A549 (cell line): Measurements from ENCODE around the gene TRIM38. TPM values are rescaled to one million over a fixed set of nuclear protein-coding genes. Genes with fewer than 3 reads are reported as not detected.

Experiments used
- ATAC-seq, 2 experiments: fragments of 200-7000 bp in 1 of 2; fragments of >200 bp in 1 of 2; cut with Nextera tagmentation in 1 of 2; cut with Tn5 transposase in 1 of 2; 3 replicates each; pipeline versions ENCODE4 v1.8.0 to v1.9.1; 2018 to 2020; ENCODE audit warnings: mild to moderate bottlenecking in 1 of 2, moderate library complexity in 1 of 2
- CTCF ChIA-PET: fragments of 300-600 bp; sonication (Branson Sonifier 250); formaldehyde crosslinking; extraction: SDS; loops from one replicate; lab custom pipeline; 2021; ENCODE audit warnings: antibody characterized with exemption, inconsistent platforms; lab: Yijun Ruan, JAX
- POLR2A ChIA-PET: fragments of 350-600 bp; formaldehyde crosslinking; extraction: SDS; loops from one replicate; lab custom pipeline; 2021; ENCODE audit warnings: antibody characterized with exemption, inconsistent platforms; lab: Yijun Ruan, JAX
- DNase-seq, 2 experiments: peaks; one replicate each; pipeline versions ENCODE4 v3.0.0 to v3.0.0-alpha.2; 2011 to 2016; ENCODE audit warnings: low read depth in 1 of 2, low spot score in 1 of 2
- FAIRE-seq: peaks from 2 replicates; lab custom pipeline; 2011; peaks lifted over from hg19 to GRCh38; lab: Jason Lieb, UNC
- H3K27ac ChIP-seq, 2 experiments: fragments of >200 bp; sonication (Bioruptor Twin); formaldehyde crosslinking; 3 replicates each; pipeline ENCODE4 v1.5.1; 2016 to 2017
- H3K4me1 ChIP-seq: fragments of >200 bp; sonication (Bioruptor Twin); formaldehyde crosslinking; 3 replicates; pipeline ENCODE4 v1.6.1; 2016
- H3K4me2 ChIP-seq: fragments of >200 bp; sonication (Bioruptor Twin); formaldehyde crosslinking; 3 replicates; pipeline ENCODE4 v1.6.1; 2016
- H3K4me3 ChIP-seq: fragments of >200 bp; sonication (Bioruptor Twin); formaldehyde crosslinking; 3 replicates; pipeline ENCODE4 v1.5.1; 2016
- H3K9me3 ChIP-seq: fragments of >200 bp; sonication (Bioruptor Twin); formaldehyde crosslinking; 3 replicates; pipeline ENCODE4 v1.6.1; 2016
- BHLHE40 ChIP-seq: IDR thresholded peaks from 2 replicates; pipeline ENCODE4 v1.6.1; 2012; ENCODE audit warnings: low read depth, low read length, inconsistent platforms
- CBX8 ChIP-seq: fragments of 200-600 bp; sonication (generic); IDR thresholded peaks from 2 replicates; pipeline ENCODE4 v1.6.1; 2016
- CHD4 ChIP-seq: fragments of 200-600 bp; sonication (generic); IDR thresholded peaks from 2 replicates; pipeline ENCODE4 v1.6.1; 2016; ENCODE audit warnings: antibody characterized with exemption, mild to moderate bottlenecking, borderline replicate concordance
- EP300 ChIP-seq, 2 experiments: fragments of >200 bp; sonication (Bioruptor Twin); formaldehyde crosslinking; IDR thresholded peaks; 2 replicates in 1 of 2; 3 replicates in 1 of 2; pipeline ENCODE4 v1.6.1; 2016 to 2017
- FOSB ChIP-seq: fragments of 250-450 bp; sonication (Bioruptor Pico); IDR thresholded peaks from 2 replicates; pipeline ENCODE4 v1.5.0; 2020; ENCODE audit warnings: mild to moderate bottlenecking, moderate library complexity
- FOSL2 ChIP-seq, 2 experiments: fragments of 450-650 bp in 1 of 2; fragments of >200 bp in 1 of 2; sonication (Bioruptor Twin) in 1 of 2; formaldehyde crosslinking; IDR thresholded peaks; 2 replicates each; pipeline versions ENCODE4 v1.5.0 to v1.6.1; 2016 to 2020; ENCODE audit warnings: mild to moderate bottlenecking in 1 of 2, moderate library complexity in 1 of 2
- GATA3 ChIP-seq: IDR thresholded peaks from 2 replicates; pipeline ENCODE4 v1.6.1; 2012; ENCODE audit warnings: borderline replicate concordance
- HEYL ChIP-seq: fragments of 250-450 bp; sonication (Bioruptor Pico); IDR thresholded peaks from 2 replicates; pipeline ENCODE4 v1.8.0; 2021; ENCODE audit warnings: mild to moderate bottlenecking, moderate library complexity
- HOXB13 ChIP-seq: fragments of 250-450 bp; sonication (Bioruptor Pico); IDR thresholded peaks from 2 replicates; pipeline ENCODE4 v1.5.0; 2020; ENCODE audit warnings: low read depth, mild to moderate bottlenecking, moderate library complexity
- JUNB ChIP-seq: fragments of >200 bp; sonication (Bioruptor Twin); formaldehyde crosslinking; IDR thresholded peaks from 2 replicates; pipeline ENCODE4 v1.6.1; 2016
- KDM1A ChIP-seq: fragments of 200-600 bp; sonication (generic); IDR thresholded peaks from 2 replicates; pipeline ENCODE4 v1.6.1; 2016; ENCODE audit warnings: low read depth, mild to moderate bottlenecking
- MAFK ChIP-seq: fragments of 450-650 bp; IDR thresholded peaks from 2 replicates; pipeline ENCODE4 v1.6.1; 2014; ENCODE audit not compliant: partially characterized antibody
- MYC ChIP-seq: IDR thresholded peaks from 2 replicates; pipeline ENCODE4 v1.6.1; 2012; ENCODE audit warnings: mild to moderate bottlenecking, inconsistent platforms, low read length, improper control_type of control experiment, borderline replicate concordance
- NPAS2 ChIP-seq: fragments of 250-450 bp; sonication (Bioruptor Pico); IDR thresholded peaks from 2 replicates; pipeline ENCODE4 v1.8.0; 2022; ENCODE audit warnings: mild to moderate bottlenecking, moderate library complexity, borderline replicate concordance
- NR3C1 ChIP-seq: fragments of >200 bp; sonication (Bioruptor Twin); formaldehyde crosslinking; IDR thresholded peaks from 3 replicates; pipeline ENCODE4 v1.6.1; 2017
- PHF8 ChIP-seq: fragments of 200-600 bp; sonication (generic); IDR thresholded peaks from 2 replicates; pipeline ENCODE4 v1.6.1; 2016; ENCODE audit warnings: low read depth, mild to moderate bottlenecking, antibody characterized with exemption, moderate library complexity, borderline replicate concordance
- POLR2A ChIP-seq: IDR thresholded peaks from 2 replicates; pipeline ENCODE4 v1.6.1; 2012; ENCODE audit warnings: mild to moderate bottlenecking, low read length
- RARB ChIP-seq: fragments of 250-450 bp; sonication (Bioruptor Pico); IDR thresholded peaks from 2 replicates; pipeline ENCODE4 v1.8.0; 2021; ENCODE audit warnings: mild to moderate bottlenecking, moderate library complexity
- RFX5 ChIP-seq: fragments of 450-650 bp; IDR thresholded peaks from 2 replicates; pipeline ENCODE4 v1.7.1; 2014; ENCODE audit warnings: antibody characterized with exemption, mild to moderate bottlenecking, moderate library complexity
- SMC3 ChIP-seq: fragments of >200 bp; sonication (Bioruptor Twin); formaldehyde crosslinking; IDR thresholded peaks from 3 replicates; pipeline ENCODE4 v1.6.1; 2018; ENCODE audit warnings: inconsistent platforms
- SREBF2 ChIP-seq: fragments of 450-650 bp; IDR thresholded peaks from 2 replicates; pipeline ENCODE4 v1.6.1; 2014; ENCODE audit warnings: mild to moderate bottlenecking, moderate library complexity
- TFCP2L1 ChIP-seq: fragments of 250-450 bp; sonication (Bioruptor Pico); IDR thresholded peaks from 2 replicates; pipeline ENCODE4 v1.5.0; 2021; ENCODE audit warnings: mild to moderate bottlenecking
- TP53 ChIP-seq: fragments of 250-450 bp; sonication (Bioruptor Pico); IDR thresholded peaks from 2 replicates; pipeline ENCODE4 v1.5.0; 2021; ENCODE audit warnings: mild to moderate bottlenecking, moderate library complexity
- WGBS: methylation state at CpG from one replicate; pipeline ENCODE4 v1.1.6; 2017; ENCODE audit errors: missing lambda C conversion rate; 5-methylcytosine and 5-hydroxymethylcytosine counted together
- polyA plus RNA-seq, 4 experiments: library from polyadenylated mRNA; depleted of rRNA in 3 of 4; stranded (reverse); fragments of >200 nt; fragmentation: RNase III in 1 of 4; extraction: RNeasy Plus Mini Kit Qiagen cat#74134 plus additional on column Dnase treatment in 1 of 4; gene quantifications; 2 replicates in 3 of 4; 3 replicates in 1 of 4; pipeline ENCODE4 v1.2.3, GENCODE V29; 2011 to 2017
- TF ChIP-seq, protein P1 (sequence below): fragments of >200 bp; sonication (Bioruptor Twin); formaldehyde crosslinking; IDR thresholded peaks from 3 replicates; pipeline ENCODE4 v1.5.1; 2016
- TF ChIP-seq, protein P2 (sequence below): IDR thresholded peaks from 2 replicates; pipeline ENCODE4 v1.6.1; 2012
- TF ChIP-seq, protein P3 (sequence below): fragments of 450-650 bp; IDR thresholded peaks from 2 replicates; pipeline ENCODE4 v1.6.1; 2014; ENCODE audit warnings: antibody characterized with exemption
- TF ChIP-seq, protein P4 (sequence below): fragments of 150-350 bp; IDR thresholded peaks from 2 replicates; pipeline ENCODE4 v1.6.1; 2014; ENCODE audit warnings: low read depth, mild to moderate bottlenecking, low read length
- TF ChIP-seq, protein P5 (sequence below): IDR thresholded peaks from 2 replicates; pipeline ENCODE4 v1.6.1; 2012
- TF ChIP-seq, protein P6 (sequence below): fragments of >200 bp; sonication (Bioruptor Twin); formaldehyde crosslinking; IDR thresholded peaks from 2 replicates; pipeline ENCODE4 v1.6.1; 2016

Gene TRIM38
- polyA plus RNA-seq, 2 of the 4 experiments (the other 2 are of a cell fraction): 1.7 to 3.4 TPM

DNA sequence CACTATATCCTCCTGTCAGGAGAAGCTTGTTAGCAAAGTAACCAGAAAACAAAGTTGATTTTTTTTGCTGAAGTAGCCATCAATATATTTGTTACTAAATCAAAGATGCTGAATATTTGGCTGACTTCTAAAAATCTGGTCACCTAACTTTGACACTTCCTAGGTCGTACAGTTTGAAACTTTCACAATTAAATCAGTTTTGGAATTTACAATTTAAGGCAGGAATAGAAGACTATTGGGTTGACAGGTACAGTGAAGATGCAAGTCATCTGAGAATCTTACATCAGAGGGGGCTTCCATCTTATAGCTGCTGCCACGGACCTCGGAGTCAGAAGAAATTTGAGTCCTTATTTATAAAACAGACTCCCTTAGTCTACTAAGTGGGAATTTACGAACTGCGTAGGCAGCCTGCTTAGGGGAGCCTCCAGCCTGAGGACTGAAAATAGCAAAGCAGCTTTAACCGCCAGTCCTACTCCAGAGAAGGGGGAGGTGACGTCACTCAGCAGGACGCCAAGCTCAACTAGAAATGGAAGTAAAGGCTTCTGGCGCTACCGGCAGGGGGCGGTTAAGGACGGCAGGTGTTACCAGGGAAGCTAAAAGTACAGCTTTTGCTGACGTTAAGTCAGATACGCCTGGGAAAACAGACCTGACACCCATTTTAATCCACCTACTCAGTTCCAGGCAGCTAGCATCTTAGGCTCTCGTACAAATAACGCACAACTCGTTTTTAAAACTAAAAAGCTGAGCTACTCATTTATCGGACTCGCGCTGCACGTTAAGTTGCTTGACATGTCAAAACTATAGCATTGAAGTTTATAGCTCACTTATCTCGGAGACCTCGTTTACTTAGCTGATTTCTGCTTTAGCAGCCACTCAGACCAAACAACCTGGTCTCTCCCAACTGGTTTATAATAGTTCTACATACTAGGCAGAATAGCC, 63.6 kb downstream of the TRIM38 start (continued):
- no peak for TF ChIP-seq EP300 (IDR thresholded peaks at IDR 0.05)
- no peak for TF ChIP-seq JUNB
- TF ChIP-seq POLR2A: peak; percentile 39; the same call in 1 of the 2 replicates
- no peak for TF ChIP-seq NR3C1
- TF ChIP-seq, protein P1, sequence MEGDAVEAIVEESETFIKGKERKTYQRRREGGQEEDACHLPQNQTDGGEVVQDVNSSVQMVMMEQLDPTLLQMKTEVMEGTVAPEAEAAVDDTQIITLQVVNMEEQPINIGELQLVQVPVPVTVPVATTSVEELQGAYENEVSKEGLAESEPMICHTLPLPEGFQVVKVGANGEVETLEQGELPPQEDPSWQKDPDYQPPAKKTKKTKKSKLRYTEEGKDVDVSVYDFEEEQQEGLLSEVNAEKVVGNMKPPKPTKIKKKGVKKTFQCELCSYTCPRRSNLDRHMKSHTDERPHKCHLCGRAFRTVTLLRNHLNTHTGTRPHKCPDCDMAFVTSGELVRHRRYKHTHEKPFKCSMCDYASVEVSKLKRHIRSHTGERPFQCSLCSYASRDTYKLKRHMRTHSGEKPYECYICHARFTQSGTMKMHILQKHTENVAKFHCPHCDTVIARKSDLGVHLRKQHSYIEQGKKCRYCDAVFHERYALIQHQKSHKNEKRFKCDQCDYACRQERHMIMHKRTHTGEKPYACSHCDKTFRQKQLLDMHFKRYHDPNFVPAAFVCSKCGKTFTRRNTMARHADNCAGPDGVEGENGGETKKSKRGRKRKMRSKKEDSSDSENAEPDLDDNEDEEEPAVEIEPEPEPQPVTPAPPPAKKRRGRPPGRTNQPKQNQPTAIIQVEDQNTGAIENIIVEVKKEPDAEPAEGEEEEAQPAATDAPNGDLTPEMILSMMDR: peak; percentile 53
- peak; percentile 82; the same call in 1 of the 2 replicates for TF ChIP-seq TP53
- peak; percentile 24 for TF ChIP-seq MAFK
- TF ChIP-seq RARB (CRISPR knock-in tag): peak; percentile 92
- TF ChIP-seq FOSB: peak; percentile 84

DNA sequence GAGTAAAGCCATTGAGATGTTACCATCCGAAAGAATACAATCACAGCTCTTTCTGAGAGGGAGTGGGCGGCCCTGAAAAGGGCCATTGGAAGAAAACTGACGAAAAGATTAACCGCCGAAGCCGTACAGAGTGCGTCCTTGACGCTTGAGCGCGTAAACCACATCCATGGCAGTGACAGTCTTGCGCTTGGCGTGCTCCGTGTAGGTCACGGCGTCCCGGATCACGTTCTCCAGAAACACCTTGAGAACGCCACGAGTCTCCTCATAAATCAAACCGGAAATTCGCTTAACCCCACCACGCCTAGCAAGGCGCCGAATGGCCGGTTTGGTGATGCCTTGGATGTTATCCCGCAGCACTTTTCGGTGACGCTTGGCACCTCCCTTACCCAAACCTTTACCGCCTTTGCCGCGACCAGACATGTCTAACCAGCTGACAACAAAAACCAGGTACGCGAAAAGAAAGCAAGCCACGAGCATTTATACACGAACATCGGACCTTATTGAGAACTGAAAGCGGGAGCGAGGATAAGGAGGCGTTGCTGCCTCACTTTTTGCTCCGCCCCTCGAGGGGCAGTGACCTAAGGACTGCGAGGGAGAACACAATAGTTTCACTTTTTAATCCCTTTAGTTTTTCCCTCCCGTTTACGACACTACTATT, 64.4 kb downstream of the TRIM38 start:
- FAIRE-seq (no peak), ATAC-seq (peak; percentile 30 to 51), DNase-seq (peak; percentile 41 to 96)
- CTCF ChIA-PET: interaction anchor here (0.7 to 2.8 kb wide), 15 partner anchors 9 to 207 kb away, joined by 3 to 24 read pairs (median 3); a partner anchor contains a TSS
- POLR2A ChIA-PET: interaction anchor here (0.8 to 10.6 kb wide), 17 partner anchors 10 to 1866 kb away, joined by 3 to 238 read pairs (median 7); partner anchors contain the start of gene HFE
- Histone ChIP-seq H3K4me3 (peak overlapping the region; percentile 69), H3K4me1 (peaks cover 52% of the 10 kb centered on the region), H3K4me2 (peak overlapping the region; percentile 94), H3K27ac (peak overlapping the region; percentile 95 to 100), H3K9me3 (no peaks in the 10 kb centered on the region)
- WGBS: under 1% methylated on average over 41 of the region's 44 CpGs
- TF ChIP-seq TP53 (peak; percentile 70; the same call in 1 of the 2 replicates), MAFK (no peak), NPAS2 (CRISPR knock-in tag) (no peak), KDM1A (no peak), CBX8 (no peak), PHF8 (peak; percentile 64), RFX5 (no peak), BHLHE40 (no peak), SREBF2 (no peak), CHD4 (no peak), MYC (no peak), SMC3 (no peak), HEYL (no peak), FOSB (peak; percentile 78; the same call in 1 of the 2 replicates), GATA3 (peak; percentile 73), TFCP2L1 (peak; percentile 84), FOSL2 (IDR thresholded peaks at IDR 0.05) (no peak), FOSL2 (CRISPR knock-in tag; IDR thresholded peaks at IDR 0.05) (no peak; the same call in 1 of the 2 replicates), HOXB13 (no peak)
- TF ChIP-seq, protein P1: no peak
- TF ChIP-seq, protein P2, sequence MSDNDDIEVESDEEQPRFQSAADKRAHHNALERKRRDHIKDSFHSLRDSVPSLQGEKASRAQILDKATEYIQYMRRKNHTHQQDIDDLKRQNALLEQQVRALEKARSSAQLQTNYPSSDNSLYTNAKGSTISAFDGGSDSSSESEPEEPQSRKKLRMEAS: peak; percentile 73; the same call in 1 of the 2 replicates
- TF ChIP-seq, protein P3, sequence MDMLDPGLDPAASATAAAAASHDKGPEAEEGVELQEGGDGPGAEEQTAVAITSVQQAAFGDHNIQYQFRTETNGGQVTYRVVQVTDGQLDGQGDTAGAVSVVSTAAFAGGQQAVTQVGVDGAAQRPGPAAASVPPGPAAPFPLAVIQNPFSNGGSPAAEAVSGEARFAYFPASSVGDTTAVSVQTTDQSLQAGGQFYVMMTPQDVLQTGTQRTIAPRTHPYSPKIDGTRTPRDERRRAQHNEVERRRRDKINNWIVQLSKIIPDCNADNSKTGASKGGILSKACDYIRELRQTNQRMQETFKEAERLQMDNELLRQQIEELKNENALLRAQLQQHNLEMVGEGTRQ: no peak
- TF ChIP-seq, protein P4, sequence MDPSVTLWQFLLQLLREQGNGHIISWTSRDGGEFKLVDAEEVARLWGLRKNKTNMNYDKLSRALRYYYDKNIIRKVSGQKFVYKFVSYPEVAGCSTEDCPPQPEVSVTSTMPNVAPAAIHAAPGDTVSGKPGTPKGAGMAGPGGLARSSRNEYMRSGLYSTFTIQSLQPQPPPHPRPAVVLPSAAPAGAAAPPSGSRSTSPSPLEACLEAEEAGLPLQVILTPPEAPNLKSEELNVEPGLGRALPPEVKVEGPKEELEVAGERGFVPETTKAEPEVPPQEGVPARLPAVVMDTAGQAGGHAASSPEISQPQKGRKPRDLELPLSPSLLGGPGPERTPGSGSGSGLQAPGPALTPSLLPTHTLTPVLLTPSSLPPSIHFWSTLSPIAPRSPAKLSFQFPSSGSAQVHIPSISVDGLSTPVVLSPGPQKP: no peak
- TF ChIP-seq, protein P5, sequence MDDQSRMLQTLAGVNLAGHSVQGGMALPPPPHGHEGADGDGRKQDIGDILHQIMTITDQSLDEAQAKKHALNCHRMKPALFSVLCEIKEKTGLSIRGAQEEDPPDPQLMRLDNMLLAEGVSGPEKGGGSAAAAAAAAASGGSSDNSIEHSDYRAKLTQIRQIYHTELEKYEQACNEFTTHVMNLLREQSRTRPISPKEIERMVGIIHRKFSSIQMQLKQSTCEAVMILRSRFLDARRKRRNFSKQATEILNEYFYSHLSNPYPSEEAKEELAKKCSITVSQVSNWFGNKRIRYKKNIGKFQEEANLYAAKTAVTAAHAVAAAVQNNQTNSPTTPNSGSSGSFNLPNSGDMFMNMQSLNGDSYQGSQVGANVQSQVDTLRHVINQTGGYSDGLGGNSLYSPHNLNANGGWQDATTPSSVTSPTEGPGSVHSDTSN: peak; percentile 80; the same call in 1 of the 2 replicates
- TF ChIP-seq, protein P6, sequence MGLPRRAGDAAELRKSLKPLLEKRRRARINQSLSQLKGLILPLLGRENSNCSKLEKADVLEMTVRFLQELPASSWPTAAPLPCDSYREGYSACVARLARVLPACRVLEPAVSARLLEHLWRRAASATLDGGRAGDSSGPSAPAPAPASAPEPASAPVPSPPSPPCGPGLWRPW: no peak
